ENCODE measurements around the gene ADAMTS12.

- TF ChIP-seq CTCF (conservative IDR thresholded peaks at IDR 0.05; ENCODE audit: low read length) (no peak), EZH2phosphoT487 (IDR thresholded peaks at IDR 0.05; ENCODE audit: borderline replicate concordance, low read depth, low read length) (no peak)
These were observed 8.3 kb downstream of the ADAMTS12 start for GRCh38 chr5:33883482-33883881.

Data from OCI-LY7 (cell line).